Measurements from ENCODE around the gene ADH5.
A peak's percentile ranks its signal among the peaks of the same experiment; 100 is the strongest.
"Not testable (repeated sequence)": the region's sequence is repeated elsewhere in the genome, so short reads cannot be mapped to it uniquely, and the experiment has no call there.

Gene ADH5

DNA sequence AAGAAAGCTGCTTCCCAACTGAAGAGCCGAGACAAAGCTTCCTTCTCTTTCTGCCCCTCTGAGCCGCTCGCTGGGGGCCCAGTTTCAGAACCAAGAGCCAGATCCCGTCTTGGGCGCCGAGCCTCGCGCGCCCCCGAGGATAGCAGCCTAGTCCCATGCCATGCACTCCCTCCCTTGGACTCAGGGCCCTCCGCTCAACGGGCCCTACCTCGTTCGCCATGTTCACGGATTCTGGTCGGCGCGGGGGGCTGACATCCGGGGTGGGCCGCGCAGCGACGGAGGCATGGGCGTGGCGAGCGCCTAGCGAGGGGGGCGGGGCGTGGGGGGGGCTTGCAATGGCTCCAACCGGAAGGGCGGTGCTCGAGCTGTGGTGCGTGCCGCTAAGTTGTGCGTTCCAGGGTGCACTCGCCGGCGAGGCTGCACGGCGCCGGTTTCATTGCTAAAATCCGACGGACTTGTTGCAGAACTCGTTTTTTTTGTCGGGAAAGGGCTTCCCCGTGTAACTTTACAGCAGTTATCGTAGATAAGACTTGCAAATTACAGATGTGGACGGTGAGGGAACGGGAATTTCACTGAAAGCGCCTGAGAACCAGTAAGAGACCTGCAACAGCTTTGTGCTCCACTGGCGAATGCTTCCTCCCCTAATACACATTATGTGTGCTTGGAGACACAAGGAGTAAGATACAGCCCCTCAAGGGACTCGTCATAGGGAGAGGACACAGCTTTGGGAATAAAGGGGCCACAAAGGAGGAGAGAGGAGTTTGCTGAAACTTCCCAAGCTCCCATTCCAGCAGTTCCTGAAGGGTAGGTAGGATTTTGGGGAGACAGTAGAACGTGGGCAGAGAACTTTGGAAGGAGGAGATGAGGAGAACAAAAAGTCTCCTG lies at the start of gene ADH5:
Gene ADH5, minus strand, starts transcription at position 308 of the 885 bp plus-strand sequence. Its CDS starts 88 bp downstream, at position 220.
- DNase-seq, result peak; percentile 95

DNA sequence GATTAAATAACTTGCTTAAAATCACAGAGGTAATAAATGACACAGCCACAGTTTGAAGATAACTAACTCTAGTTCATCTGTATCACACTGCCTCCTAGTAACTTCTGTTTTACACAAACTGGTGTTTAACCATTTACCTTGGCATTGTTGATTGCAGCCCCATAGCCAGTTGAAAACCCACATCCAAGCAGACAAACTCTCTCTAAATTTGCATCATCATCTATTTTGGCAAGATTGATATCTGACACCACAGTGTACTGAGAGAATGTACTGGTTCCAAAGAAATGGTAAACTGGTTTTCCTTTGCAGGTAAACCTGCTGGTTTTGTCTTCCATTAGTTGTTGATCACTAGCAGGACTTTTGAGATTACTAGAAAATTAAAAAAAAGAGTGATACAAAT lies 47.7 kb upstream of the ADH5 start:
- no peak for DNase-seq

DNA sequence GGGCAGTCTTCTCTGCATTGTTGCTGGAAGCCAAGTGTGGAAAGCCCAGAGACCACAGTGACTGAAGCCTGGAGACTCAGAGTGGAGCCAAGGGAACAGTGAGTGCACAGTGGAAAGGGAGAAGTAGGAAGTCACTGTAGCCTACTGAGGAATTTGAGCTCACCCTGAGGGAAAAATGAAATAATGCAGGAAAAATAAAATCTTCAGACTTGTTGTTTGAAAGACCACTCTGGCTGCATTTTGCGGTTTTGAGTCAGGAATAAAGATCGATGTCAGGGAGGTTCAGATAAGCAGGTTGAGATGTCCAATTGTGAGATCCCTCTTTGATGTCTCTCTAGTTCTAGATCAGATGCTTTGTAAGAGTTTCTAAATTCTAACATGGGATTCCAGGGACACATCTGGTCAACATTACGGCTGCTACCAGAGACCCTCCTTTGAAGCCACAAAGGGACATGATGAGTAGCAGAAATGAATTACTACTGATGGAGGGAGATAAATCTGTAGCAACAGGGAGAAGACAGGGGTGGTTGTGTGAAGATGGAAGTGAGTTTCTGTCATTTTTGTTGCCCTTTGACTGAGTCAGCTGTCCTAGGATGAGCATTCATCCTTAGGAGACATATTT lies 47.1 kb upstream of the ADH5 start:
- no peak for DNase-seq

DNA sequence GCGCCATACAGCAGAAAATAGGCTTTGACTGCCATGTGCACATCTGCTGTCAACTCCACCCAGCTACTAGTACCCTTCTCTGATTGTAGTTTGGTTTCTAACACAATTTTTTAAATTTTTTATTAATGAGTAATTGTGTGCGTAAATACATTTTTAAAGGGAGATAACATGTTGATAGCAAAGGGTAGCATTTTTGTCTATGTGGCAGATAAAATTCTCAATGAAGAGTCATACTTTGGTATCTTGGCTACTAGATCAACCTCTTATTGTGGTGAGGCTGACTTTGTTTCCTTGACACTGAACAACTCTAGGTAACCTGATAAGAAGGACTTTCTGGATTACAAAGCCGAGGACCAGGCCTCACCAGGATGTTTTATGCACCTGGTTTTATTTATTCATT lies 46.0 kb upstream of the ADH5 start:
- no peak for DNase-seq

DNA sequence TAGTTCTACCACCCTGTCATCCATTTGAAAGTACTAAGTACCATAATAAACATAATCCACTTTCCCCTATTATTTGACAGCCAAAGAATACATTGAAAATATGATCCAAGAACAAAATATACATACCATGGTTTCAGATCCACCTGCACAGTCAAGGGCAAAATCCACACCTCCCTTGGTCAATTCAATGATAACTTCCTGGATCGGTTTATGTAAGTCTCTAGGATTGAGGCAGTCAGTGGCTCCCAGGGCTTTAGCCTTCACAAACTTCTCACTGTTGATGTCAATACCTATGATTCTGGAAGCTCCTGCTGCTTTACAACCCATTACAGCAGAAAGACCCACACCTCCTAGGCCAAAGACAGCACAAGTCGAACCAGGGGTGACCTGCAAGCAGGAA lies 42.8 kb upstream of the ADH5 start:
- DNase-seq, result no peak

DNA sequence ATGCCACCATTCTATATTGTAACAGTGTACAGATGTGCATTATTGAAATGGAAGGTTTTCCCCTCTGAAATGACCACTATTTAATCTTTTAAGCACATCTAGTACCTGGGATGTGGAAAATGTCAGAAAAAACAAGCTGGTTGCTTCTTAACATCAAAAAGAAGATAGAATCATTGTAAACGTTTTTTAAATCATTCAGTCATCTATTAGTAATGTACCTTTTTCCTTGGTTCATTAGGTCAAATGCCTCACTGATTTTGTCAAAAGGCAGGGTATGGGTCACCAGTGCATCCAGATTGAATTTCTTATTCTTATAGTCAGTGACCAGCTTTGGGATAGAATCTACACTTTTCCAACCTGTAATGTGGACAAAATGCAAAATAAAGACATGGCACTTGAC lies 37.8 kb upstream of the ADH5 start:
- DNase-seq, result no peak

DNA sequence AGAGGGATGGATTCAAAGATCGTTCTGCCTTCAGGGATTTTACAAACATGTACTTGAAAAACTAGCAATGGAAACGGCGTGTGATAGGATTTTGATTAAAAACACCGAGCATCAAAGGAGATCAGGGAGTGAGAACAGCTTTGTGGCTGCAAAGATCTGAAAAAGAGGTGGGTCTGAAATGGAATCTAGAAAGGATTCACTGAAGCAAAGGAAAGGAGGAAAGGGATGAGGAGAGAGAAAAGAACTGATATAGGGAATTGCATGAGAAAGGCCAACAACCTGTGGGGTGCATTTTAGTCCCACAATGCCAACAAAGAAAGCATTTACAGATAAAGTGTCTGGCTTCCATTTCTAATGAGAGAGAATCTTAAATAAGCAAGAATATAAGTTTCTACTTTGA lies 32.4 kb upstream of the ADH5 start:
- DNase-seq, result no peak

DNA sequence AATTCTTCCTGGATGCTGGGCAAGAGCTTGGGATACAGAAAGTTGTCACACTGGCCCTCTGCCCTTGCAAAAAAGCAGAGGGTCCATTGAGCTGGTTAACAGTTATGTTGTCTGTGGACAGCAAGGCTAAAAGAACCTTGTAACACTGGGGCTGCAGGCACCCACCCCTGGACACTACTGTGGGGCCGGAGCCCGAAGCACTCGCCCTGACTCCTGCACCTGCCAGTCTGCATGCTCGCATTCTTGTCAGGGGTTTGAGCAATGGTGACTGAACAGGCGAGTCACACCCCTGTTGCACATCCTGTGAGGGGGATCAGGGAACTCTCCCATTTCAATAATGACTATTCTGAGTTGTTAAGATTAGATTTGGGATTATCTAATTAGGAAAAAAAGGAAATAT lies 31.9 kb upstream of the ADH5 start:
- no peak for DNase-seq

DNA sequence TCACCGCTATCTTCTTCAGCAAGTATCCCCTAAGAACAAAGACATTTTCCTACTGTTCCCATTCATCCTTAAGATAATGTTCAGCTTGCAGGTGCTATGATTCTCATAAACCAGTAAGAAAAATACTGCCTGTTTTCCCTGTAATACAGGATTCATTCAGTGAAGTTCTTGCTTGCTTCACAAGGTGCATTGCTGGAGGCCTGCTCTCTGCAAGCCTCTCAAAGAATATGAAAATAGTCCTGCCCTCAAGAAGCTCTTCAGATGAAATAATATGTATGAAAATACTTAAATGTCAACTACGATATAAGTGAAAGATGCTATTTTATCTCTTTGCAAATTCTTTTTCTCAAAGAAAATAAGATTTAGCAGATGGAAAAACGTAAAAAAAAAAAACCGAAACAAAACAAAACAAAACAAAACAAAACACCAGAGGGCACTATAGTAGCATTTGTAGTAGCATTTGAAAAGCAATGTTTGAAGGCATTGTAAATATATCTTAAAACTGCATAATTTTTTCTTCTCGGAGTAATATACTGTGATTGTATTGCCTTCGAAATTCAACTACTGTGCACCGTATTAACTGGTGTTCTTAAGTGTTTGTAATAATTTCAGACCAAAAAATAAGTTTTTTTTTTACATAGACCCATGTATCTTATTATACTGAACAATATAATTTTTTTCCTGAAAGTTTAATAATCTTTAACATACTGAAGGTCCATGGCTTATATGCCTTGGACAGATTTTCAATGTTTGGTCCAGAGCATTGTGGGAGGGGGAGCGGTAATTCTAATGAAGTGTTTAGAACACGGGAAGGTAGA lies 29.5 kb upstream of the ADH5 start:
- DNase-seq, result no peak

DNA sequence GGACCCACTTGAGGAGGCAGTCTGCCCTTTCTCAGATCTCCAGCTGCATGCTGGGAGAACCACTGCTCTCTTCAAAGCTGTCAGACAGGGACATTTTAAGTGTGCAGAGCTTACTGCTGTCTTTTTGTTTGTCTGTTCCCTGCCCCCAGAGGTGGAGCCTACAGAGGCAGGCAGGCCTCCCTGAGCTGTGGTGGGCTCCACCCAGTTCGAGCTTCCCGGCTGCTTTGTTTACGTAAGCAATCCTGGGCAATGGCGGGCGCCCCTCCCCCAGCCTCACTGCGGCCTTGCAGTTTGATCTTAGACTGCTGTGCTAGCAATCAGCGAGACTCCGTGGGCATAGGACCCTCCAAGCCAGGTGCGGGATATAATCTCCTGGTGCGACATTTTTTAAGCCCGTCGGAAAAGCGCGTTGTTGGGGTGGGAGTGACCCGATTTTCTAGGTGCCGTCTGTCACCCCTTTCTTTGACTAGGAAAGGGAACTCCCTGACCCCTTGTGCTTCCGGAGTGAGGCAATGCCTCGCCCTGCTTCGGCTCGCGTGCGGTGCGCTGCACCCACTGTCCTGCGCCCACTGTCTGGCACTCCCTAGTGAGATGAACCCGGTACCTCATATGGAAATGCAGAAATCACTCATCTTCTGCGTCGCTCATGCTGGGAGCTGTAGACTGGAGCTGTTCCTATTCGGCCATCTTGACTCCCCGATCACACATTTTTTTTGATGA lies 28.7 kb upstream of the ADH5 start:
- not testable (repeated sequence) for DNase-seq

DNA sequence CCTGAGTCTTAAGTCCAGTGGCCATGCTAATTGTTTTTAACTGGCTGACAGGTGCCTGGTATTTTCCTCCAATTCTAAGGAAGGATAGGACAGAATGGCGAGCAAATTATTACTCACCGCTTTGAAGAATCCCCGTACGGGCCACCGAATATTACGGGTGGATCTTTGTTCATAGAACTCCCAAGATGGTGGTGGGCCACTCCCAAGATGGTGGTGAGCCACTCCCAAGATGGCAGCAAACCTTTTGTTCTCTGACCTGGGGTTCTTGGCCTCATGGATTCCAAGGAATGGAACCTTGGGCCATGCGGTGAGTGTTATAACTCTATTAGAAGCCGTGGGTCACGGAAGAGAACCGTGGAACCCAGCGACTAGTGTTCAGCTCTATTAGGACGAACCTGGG lies 20.7 kb upstream of the ADH5 start:
- not testable (repeated sequence) for DNase-seq

DNA sequence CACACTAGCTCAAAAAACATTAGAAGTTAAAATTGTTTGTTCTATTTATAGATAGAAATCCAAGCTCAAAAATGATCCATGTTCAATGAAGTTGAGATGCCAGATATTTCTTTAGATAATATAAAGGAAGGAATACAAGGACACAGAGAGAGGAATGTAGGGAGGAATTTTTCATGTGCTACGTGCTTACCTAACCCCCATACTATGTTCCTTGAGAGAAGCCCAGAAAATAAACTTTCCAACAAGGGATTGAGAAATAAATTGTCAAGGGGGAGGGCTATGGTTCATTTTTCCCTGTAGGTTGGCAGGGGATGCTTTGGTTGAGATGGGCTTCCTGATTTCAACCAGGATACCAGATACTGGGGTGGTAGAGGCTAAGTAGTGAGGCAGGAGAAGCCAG lies 15.6 kb upstream of the ADH5 start:
- no peak for DNase-seq

DNA sequence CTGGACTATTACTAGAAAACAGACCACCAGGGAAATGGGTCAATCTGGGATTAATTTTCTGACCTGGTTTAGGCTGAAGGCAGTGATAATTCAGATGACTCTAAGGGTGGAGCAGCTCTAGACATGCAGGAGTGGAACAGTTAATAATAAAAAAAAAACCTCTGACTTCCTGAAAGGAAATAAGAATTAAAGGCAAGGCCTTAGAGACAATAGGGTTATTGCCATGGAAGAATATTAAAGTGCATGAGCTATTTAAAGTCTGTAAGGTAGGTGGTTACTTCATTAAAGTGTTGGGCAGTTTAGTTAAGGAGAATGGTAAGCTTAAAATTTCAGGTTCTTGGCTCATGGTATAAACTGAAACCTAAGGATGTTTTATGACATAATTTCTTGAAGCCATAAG lies 14.6 kb upstream of the ADH5 start:
- no peak for DNase-seq

DNA sequence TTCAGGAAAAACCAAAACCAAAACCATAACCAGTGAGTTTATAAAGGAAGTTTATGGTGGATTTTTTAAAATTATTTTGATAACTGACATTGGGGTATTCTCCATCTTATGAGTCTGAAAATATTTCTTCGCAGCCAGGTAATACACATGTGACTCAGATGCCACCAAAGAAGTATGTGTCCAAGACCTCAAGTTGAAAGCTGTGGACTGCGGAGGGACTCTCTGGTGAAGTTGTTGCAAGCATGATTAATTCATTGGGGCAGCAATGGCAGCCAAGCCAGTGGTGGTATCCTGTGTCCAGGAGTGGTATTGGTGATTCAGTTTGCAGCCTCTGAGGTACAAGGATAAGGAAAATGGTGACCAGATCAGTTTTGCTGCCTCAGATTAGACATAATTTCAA lies 14.0 kb upstream of the ADH5 start:
- no peak for DNase-seq

DNA sequence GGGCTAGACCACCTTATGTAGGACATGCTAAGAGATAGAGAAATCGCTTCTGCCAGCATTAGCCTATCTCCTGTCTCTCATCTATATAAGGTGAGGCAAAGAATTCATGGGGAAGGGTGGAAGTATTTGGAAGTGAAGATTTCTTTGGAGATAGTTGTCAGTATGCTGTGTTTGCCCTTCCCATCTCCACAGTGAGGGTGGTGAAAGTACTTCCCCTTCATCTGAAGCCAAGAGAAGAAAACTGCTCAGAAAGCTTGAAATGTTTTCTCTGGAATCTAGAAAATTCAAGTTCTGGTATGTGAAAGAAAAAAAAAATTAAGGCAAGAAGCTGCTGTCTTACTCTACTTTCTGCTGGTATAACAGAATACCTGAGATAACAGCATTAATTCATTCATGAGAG lies 12.3 kb upstream of the ADH5 start:
- DNase-seq, result no peak

DNA sequence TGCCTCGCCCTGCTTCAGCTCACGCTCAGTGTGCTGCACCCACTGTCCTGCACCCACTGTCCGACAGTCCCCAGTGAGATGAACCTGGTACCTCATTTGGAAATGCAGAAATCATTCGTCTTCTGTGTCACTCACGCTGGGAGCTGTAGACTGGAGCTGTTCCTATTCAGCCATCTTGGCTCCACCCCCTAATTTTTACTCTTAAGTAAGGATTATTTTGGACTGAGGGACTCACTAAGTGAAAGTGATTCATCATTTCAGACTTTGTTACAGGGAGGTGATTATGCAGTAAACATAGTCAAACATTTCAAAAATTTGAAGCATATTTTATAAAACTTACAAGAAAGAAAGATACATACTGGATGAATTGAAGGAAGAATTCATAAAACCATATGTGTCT lies 11.2 kb upstream of the ADH5 start:
- not testable (repeated sequence) for DNase-seq

DNA sequence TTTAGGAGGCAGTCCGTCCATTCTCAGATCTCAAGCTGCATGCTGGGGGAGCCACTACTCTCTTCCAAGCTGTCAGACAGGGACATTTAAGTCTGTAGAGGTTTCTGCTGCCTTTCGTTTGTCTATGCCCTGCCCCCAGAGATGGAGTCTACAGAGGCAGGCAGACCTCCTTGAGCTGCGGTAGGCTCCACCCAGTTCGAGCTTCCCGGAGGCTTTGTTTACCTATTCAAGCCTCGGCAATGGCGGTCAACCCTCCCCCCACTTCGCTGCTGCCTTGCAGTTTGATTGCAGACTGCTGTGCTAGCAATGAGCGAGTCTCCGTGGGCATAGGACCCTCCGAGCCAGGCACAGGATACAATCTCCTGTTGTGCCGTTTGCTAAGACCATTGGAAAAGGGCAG lies 10.7 kb upstream of the ADH5 start:
- no peak for DNase-seq

DNA sequence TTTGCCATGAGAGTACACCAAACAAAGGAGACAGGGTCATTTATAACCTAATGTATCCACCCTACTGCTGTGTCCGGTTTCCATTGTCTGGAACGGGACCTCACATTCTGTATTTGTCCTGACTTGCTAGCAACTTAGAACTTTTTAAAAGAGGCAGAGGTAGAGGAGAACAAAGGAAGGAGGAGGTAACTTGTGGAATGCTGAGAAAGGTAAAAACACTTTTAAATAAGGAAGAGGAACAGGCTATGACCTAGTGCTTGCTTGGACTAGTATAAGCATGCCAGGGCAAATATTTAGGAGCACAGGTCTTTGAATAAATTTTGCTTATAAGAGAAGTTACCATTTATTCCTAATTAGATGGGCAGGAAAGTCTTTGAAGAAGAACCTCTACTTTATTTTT lies 3.3 kb upstream of the ADH5 start:
- not testable (repeated sequence) for DNase-seq

DNA sequence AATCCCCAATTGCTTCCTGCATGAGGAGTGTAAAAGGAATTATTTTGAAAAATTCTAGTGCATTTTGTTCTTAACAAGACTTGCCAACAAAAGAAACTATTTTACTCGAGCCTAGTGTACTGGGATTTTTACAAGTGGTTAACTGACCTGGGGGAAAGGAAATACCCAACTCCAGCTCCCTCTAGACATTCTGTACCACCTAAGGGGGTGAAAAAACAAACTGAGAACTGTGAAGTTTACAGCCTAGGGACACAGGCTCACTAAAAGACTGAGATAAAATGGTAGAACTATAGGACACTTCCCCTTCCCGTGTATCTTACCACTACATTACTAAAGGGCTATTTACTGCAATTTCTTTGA lies 2.6 kb upstream of the ADH5 start:
- no peak for DNase-seq

DNA sequence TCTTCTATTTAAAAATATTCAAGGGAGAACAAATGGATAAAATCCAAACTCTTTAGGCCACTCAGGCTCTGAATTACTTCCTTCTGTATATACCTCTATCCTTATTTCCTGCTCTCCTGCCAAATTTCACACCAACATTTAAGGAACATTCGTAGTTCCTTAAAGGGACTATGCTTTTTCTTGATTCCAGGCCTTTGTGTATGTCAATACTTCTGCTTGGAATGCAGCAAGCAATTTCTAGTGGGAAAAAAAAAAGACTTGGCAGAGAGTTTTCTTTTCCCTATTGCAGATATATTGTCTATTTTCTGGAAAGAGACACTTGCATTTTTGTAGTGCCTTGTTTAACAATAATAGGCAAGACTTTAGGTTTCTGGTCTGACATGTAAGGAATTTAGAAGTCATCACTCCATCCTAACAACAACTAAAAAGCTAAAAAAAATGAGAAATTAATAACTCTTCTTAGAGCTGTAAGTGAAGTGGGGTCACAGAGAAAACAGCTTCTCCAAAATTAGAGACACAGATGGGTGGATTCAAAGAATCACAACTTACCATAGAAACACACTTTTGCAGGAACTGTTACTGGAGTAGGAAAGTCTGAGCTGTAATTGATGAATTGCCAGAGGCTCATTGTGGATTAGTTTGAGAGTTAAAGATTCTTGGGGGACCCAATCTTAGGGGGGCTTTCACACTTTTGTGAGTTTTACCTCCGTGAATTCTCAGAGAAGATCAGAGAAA lies 2.1 kb upstream of the ADH5 start:
- DNase-seq, result no peak

DNA sequence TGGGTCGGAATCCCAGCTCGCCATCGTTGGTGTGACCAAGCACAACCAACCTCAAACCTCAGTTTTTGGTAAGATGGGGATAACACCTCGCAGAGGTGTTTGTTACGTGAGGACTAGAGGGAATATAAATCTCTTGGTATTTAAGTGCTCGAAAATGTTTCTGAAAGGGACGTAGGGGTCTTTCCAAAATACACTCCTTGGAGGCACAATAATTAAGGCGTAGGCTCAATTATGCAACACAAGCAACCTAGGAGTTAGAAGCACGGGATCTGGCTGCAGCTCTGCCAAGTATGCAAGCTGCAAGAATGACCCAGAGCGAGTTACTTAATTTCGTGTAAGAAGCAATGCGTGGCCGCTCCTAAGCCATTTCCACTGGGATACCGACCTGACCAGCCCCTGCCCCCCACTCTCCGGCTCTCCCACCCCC lies 552 bp downstream of the ADH5 start:
- no peak for DNase-seq

DNA sequence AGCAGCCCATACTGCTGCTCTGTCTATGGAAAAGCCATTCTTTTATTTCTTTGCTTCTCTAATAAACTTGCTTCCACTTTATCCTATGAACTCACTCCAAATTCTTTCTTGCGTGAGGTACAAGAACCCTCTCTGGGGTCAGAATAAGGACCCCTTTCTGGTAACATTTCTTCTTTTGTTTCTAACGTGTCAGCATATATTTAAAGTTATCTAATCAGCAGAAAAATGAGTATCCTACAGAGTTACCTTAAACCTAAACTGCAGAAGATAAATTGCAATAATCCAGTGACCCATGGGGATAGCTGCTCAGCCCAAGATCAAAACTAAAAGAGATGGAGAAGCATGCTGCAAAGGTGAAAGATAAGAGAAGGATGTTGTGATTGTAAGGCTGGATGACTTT lies 4.0 kb downstream of the ADH5 start:
- no peak for DNase-seq

Measured in CD4-positive, alpha-beta T cell treated with Interleukin-6 for 4 hours (primary cell).